ENCODE data around the gene WDR38.

Gene WDR38

DNA sequence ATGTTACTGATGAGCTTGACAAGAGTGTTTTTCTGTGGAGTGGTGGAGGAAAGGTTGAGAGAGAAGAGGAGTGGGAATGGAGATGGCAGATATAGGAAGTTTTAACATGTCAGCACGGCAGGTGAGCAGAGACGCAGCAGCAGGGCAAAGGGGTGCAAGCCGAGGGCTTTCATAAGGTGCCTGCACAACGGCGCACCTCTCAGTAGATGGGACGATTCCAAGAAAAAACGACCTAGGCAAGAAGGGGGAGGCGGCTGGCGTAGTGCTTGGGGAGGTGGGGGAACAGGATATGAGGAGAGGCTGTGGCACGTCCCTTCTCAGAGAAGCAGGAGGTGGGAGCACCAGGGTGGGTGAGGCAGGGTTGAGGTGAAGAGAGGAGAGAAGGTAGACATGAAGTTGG, 33.2 kb downstream of the WDR38 start:
- no peak for DNase-seq

- no peak for DNase-seq
Measured at GRCh38 chr9:124886866-124887492, 33.7 kb downstream of the WDR38 start.

DNA sequence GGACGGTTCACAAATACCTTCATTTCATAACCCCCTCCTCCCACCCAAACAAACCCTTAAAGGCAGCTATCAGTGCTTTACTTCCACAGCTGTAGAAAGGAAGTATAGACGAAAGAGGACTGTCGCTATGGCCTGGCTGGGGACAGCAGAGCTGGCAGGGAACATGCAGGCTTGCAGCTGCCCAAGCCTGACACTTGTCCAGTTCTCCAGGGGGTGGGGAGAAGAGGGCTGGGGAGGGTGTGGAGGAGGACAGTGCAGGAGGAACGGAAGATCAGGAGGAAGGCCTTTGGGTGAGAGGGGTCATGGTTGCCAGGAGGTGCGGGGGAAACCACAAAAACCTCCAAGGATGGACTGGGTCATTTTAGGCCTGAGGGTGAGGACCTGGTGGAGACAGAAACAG, 34.6 kb downstream of the WDR38 start:
- no peak for DNase-seq

GRCh38 chr9:124889006-124889405, 35.7 kb downstream of the WDR38 start:
- no peak for DNase-seq

GRCh38 chr9:124890179-124890578, 36.9 kb downstream of the WDR38 start:
- no peak for DNase-seq

DNA sequence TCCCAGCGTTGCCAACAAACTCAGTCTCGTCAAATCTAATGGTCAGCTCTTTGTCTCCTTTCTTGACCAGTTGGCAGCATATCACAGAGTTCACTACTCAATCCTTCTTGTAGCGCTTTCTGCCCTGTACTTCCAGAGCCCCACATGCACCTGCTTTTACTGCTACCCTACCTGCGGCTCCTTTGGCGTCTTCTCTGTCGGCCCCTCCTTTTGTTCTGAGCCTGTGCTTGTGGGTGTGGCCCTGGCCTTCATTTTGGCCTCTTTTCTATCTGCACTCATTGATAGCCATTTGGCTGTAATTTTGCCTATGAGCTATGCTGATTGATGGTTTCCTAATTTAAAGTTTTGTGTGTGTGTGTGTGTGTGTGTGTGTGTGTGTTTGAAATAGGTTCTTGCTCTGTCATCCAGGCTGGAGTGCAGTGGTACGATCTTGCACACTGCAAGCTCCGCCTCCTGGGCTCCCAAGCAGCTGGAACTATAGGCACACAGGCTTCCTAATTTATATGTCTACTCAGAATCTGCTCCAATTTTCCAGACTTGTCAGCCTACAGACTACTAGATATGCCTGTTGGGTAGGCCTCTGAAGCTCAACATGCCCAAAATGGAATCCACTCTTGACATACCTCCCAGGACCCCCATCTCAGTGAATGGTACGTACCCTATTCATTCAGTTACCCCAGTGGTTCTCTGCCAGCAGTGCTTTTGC, 40.9 kb downstream of the WDR38 start:
- no peak for DNase-seq

GRCh38 chr9:124894741-124895170, 41.5 kb downstream of the WDR38 start:
- no peak for DNase-seq

- no peak for DNase-seq
Measured at GRCh38 chr9:124897570-124898460, 44.6 kb downstream of the WDR38 start.

GRCh38 chr9:124899845-124900244, 46.6 kb downstream of the WDR38 start:
- no peak for DNase-seq

GRCh38 chr9:124906966-124907365, 53.7 kb downstream of the WDR38 start:
- DNase-seq, result no peak

Data from NCI-H1048 (cell line).